ENCODE results near the gene PUSL1. TPM values are rescaled to one million over a fixed set of nuclear protein-coding genes. Genes with fewer than 3 reads are reported as not detected.

The PUSL1 gene
- total RNA-seq, 1 experiment from 2014 or later = 38.0 TPM

GRCh38 chr1:1270813-1271212 is 37.6 kb upstream of the PUSL1 start:
- Histone ChIP-seq H3K56ac (ENCODE audit: insufficient read length, low read depth, low read length) (no peak overlapping the region), H3K23me2 (ENCODE audit: insufficient read length, low read depth, low read length, poor library complexity, severe bottlenecking) (peaks cover 14% of the 10 kb centered on the region), H3K4me1 (ENCODE audit: insufficient read depth, low read length) (peaks cover 5% of the 10 kb centered on the region; the same call in 1 of the 2 replicates), H2BK15ac (ENCODE audit: low read depth, low read length) (no peak overlapping the region), H3K27ac (ENCODE audit: insufficient read length, low read depth, low read length) (no peak overlapping the region), H4K91ac (ENCODE audit: insufficient read length, low read depth, low read length) (no peak overlapping the region), H3K9ac (ENCODE audit: extremely low read depth, insufficient read length, low read length) (no peak overlapping the region), H3K4ac (ENCODE audit: low read depth, low read length) (no peak overlapping the region), H2BK20ac (ENCODE audit: low read depth, low read length, poor library complexity, severe bottlenecking) (no peak overlapping the region), H3T11ph (ENCODE audit: low read length) (no peak overlapping the region), H2BK5ac (ENCODE audit: insufficient read length, low read length) (no peak overlapping the region), H3K14ac (ENCODE audit: insufficient read depth, low read length) (no peak overlapping the region), H3K27me3 (ENCODE audit: insufficient read depth, low read length) (no peaks in the 10 kb centered on the region), H4K20me1 (ENCODE audit: control insufficient read depth, insufficient read depth, insufficient read length) (peaks cover 2% of the 10 kb centered on the region), H2AFZ (ENCODE audit: low read length) (no peak overlapping the region), H4K5ac (ENCODE audit: insufficient read length, low read depth, low read length) (no peak overlapping the region), H3K18ac (ENCODE audit: insufficient read length, low read depth, low read length) (no peak overlapping the region), H3K79me2 (ENCODE audit: insufficient read depth, low read length) (peaks cover 25% of the 10 kb centered on the region; the same call in 1 of the 2 replicates), H2BK120ac (ENCODE audit: low read depth, low read length, poor library complexity, severe bottlenecking) (no peak overlapping the region), H2BK12ac (ENCODE audit: insufficient read length, low read depth, low read length) (no peak overlapping the region), H3K79me1 (ENCODE audit: insufficient read depth, low read depth, low read length, poor library complexity, severe bottlenecking) (peaks cover 21% of the 10 kb centered on the region), H4K8ac (replicated peaks; ENCODE audit: insufficient read length, low read depth, low read length) (no peak overlapping the region), H3K9me3 (ENCODE audit: control insufficient read depth, low read depth, low read length) (no peaks in the 10 kb centered on the region), H3K4me2 (ENCODE audit: insufficient read depth, insufficient read length, low read length) (no peak overlapping the region), H2AK5ac (ENCODE audit: insufficient read length, low read length) (no peak overlapping the region), H3K23ac (ENCODE audit: insufficient read length, low read depth, low read length) (no peak overlapping the region)
- Mint-ChIP-seq H3K9me3 (no peaks in the 10 kb centered on the region; a peak in 1 of 5 replicates), H3K27ac (peak overlapping the region in 2 of 3 experiments; percentile 64 to 93; a peak in 5 of 7 replicates), H3K4me3 (peak overlapping the region; percentile 9 to 59; a peak in 2 of 5 replicates), H3K27me3 (ENCODE audit: low read depth) (peaks cover 1% of the 10 kb centered on the region; the same call in 1 of the 2 replicates), H3K4me1 (peaks cover 28 to 32% of the 10 kb centered on the region in 2 experiments), H3K36me3 (ENCODE audit: insufficient read depth in 1 of 3, low read depth in 3 of 3) (peaks cover 25 to 44% (median 39%) of the 10 kb centered on the region in 3 experiments; a peak in 6 of 7 replicates)
- no peak for DNase-seq
- no peak for TF ChIP-seq CTCF (conservative IDR thresholded peaks at IDR 0.05)
- no CpG with 5 or more reads among the region's 7 CpGs for WGBS (ENCODE audit: extremely low coverage, insufficient read length, low lambda C conversion rate)

Data from H9 (cell line).